ENCODE data around the gene IZUMO1. TPM values are rescaled to one million over a fixed set of nuclear protein-coding genes. Genes with fewer than 3 reads are reported as not detected.

Gene IZUMO1
- total and polyA plus RNA-seq, 2 of the 13 experiments (the other 11 are each of a cell fraction or from before 2014, with no cell fraction given), result 0.07 to 0.22 TPM

- TF ChIP-seq, protein P1, sequence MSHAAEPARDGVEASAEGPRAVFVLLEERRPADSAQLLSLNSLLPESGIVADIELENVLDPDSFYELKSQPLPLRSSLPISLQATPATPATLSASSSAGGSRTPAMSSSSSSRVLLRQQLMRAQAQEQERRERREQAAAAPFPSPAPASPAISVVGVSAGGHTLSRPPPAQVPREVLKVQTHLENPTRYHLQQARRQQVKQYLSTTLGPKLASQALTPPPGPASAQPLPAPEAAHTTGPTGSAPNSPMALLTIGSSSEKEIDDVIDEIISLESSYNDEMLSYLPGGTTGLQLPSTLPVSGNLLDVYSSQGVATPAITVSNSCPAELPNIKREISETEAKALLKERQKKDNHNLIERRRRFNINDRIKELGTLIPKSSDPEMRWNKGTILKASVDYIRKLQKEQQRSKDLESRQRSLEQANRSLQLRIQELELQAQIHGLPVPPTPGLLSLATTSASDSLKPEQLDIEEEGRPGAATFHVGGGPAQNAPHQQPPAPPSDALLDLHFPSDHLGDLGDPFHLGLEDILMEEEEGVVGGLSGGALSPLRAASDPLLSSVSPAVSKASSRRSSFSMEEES (CRISPR knock-in tag; IDR thresholded peaks at IDR 0.05), result peak; percentile 52; the same call in 1 of the 2 replicates
- 0 out of 2 replicates have a peak, but pooled peaks have one; percentile 41 for TF ChIP-seq MED1 (CRISPR knock-in tag; IDR thresholded peaks at IDR 0.05)
- 0 out of 2 replicates have a peak, but pooled peaks have one; percentile 42 for TF ChIP-seq ZBTB7A (CRISPR knock-in tag; IDR thresholded peaks at IDR 0.05)
- TF ChIP-seq XRCC5 (optimal IDR thresholded peaks at IDR 0.05; ENCODE audit: low read length), result peak; percentile 43
- 0 out of 2 replicates have a peak, but pooled peaks have one; percentile 36 for TF ChIP-seq BORCS8-MEF2B (CRISPR knock-in tag; IDR thresholded peaks at IDR 0.05)
- 0 out of 2 replicates have a peak, but pooled peaks have one; percentile 26 for TF ChIP-seq PCBP1 (IDR thresholded peaks at IDR 0.05; ENCODE audit: borderline replicate concordance, low read depth, low read length)
- TF ChIP-seq KDM5B (CRISPR knock-in tag; IDR thresholded peaks at IDR 0.05; ENCODE audit: borderline replicate concordance), result peak; percentile 58; the same call in 1 of the 2 replicates
- TF ChIP-seq ETV5 (CRISPR knock-in tag; IDR thresholded peaks at IDR 0.05; ENCODE audit: borderline replicate concordance), result 0 out of 2 replicates have a peak, but pooled peaks have one; percentile 18
- TF ChIP-seq THRA (CRISPR knock-in tag; IDR thresholded peaks at IDR 0.05; ENCODE audit: borderline replicate concordance), result peak; percentile 48
- 0 out of 2 replicates have a peak, but pooled peaks have one; percentile 29 for TF ChIP-seq ZNF263 (CRISPR knock-in tag; IDR thresholded peaks at IDR 0.05)
- peak; percentile 19; the same call in 1 of the 2 replicates for TF ChIP-seq ATF3 (CRISPR knock-in tag; IDR thresholded peaks at IDR 0.05)
- no peak for TF ChIP-seq E2F2 (CRISPR knock-in tag; IDR thresholded peaks at IDR 0.05; ENCODE audit: borderline replicate concordance)
- peak; percentile 55 for TF ChIP-seq TBX2 (CRISPR knock-in tag; IDR thresholded peaks at IDR 0.05; ENCODE audit: borderline replicate concordance)
- 0 out of 2 replicates have a peak, but pooled peaks have one; percentile 29 for TF ChIP-seq IRF9 (CRISPR knock-in tag; IDR thresholded peaks at IDR 0.05; ENCODE audit: borderline replicate concordance)
- TF ChIP-seq CREB1 (IDR thresholded peaks at IDR 0.05), result peak; percentile 54; the same call in 1 of the 2 replicates
- TF ChIP-seq CREB1 (CRISPR knock-in tag; IDR thresholded peaks at IDR 0.05), result no peak
- peak; percentile 50; the same call in 1 of the 2 replicates for TF ChIP-seq GMEB2 (CRISPR knock-in tag; IDR thresholded peaks at IDR 0.05; ENCODE audit: low read depth)
- peak; percentile 16; the same call in 1 of the 2 replicates for TF ChIP-seq MAZ (IDR thresholded peaks at IDR 0.05; ENCODE audit: borderline replicate concordance, low read depth, low read length)
- no peak; the same call in 1 of the 2 replicates for TF ChIP-seq MAZ (CRISPR knock-in tag; IDR thresholded peaks at IDR 0.05; ENCODE audit: low read depth)
- TF ChIP-seq KDM3A (CRISPR knock-in tag; IDR thresholded peaks at IDR 0.05; ENCODE audit: low read depth), result peak; percentile 69; the same call in 1 of the 2 replicates
- 0 out of 2 replicates have a peak, but pooled peaks have one; percentile 40 for TF ChIP-seq TBP (CRISPR knock-in tag; IDR thresholded peaks at IDR 0.05)
- peak; percentile 97 for TF ChIP-seq CREM (IDR thresholded peaks at IDR 0.05)
- no peak for TF ChIP-seq CREM (CRISPR knock-in tag; IDR thresholded peaks at IDR 0.05)
Measured at GRCh38 chr19:48795055-48795684, 48.5 kb upstream of the IZUMO1 start (continued).

All from HepG2 (cell line).